GM18511 (cell line): ENCODE data around the gene ZBTB33.

Experiments used
- ATAC-seq: cut with Tn5 transposase; IDR thresholded peaks from one replicate; pipeline ENCODE4 v1.9.1; 2021; ENCODE audit warnings: mild to moderate bottlenecking, moderate library complexity; ENCODE audit not compliant: unreplicated experiment

ZBTB33 gene

GRCh38 chrX:120250522-120251271 lies at the start of gene ZBTB33:
Gene ZBTB33, plus strand, starts transcription at chrX:120250812. Its CDS starts 2,604 bp downstream, at chrX:120253416.
- peak; percentile 95 for ATAC-seq

GRCh38 chrX:120200851-120201250 lies 49.8 kb upstream of the ZBTB33 start:
- no peak for ATAC-seq

GRCh38 chrX:120205816-120206753 lies 44.5 kb upstream of the ZBTB33 start:
- ATAC-seq, result no peak

GRCh38 chrX:120207009-120207605 lies 43.5 kb upstream of the ZBTB33 start:
- ATAC-seq, result no peak

DNA sequence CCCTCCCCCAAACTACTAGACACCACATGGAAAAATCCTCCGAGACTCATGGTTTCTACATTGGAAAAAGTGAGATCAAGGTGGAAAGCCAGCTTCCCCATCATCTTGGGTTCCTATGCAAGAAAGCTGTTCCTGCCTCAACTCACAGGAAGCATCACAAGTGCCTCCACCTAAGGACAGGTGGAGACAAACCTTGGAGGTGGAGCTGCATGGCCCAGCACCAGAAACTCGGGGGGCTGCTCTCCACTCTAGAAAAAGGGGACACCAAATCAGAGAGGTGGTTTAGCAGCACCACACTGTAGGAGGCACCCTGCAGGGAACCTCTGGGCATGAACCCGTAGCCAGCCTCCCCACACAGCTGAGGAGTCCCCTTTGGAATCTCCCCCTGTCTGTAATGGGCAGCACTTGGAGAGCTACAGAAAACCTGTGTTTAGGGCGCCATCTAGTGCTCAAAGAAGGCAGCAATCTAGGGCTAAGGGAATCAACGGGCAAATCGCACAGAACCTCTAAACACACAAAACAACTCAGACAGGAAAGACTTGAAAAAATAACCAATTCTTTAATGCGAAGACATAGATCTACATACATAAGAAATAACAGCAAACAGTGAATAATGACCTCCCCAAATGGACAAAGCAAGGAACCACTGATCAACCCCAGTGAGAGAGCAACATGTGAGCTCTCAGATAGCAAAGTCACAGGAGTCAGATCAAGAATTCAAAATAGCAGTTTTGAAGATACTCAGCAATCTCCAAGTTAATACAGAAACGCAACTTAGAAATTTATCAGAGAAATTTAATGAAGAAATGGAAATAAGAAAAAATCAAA lies 37.0 kb upstream of the ZBTB33 start:
- ATAC-seq, result peak; percentile 83

DNA sequence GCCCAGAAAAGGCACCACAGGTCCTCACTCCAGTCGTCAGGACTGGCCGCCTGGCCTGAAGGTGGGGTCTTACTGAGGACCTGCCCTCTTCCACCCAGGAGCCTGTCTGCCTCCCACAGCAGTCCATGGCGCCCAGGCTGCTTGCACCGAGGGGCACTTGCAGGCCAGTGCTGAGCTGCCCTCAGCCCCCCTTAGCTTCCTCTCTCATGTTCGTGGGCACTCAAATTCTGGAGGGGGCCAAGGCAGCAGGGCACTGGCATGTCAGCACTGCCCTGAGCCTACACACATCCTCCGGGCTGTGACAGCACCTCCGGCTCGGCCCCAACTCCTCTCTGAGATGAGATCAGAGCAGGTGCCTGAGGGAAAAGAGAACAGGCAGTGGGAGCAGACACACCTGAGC lies 27.2 kb upstream of the ZBTB33 start:
- no peak for ATAC-seq

DNA sequence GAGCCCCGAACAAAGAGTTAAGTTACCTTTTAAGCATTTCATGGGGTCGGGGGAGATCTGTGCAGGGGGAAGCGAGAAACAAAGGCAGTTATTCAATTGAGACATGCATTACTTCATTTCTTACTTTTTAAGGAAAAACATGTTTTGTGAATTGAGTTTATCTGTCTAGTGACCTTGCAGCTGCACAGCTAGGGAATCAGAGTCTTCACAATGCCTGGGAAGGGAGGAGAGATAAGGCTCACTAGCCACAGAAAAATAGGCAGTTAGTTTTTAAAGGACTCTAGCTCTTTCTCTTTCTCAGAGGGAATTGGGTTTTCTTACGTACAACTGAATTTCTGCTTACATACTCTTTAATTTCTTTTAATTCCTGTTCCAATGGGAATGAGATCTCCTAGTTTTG lies 26.2 kb upstream of the ZBTB33 start:
- no peak for ATAC-seq

DNA sequence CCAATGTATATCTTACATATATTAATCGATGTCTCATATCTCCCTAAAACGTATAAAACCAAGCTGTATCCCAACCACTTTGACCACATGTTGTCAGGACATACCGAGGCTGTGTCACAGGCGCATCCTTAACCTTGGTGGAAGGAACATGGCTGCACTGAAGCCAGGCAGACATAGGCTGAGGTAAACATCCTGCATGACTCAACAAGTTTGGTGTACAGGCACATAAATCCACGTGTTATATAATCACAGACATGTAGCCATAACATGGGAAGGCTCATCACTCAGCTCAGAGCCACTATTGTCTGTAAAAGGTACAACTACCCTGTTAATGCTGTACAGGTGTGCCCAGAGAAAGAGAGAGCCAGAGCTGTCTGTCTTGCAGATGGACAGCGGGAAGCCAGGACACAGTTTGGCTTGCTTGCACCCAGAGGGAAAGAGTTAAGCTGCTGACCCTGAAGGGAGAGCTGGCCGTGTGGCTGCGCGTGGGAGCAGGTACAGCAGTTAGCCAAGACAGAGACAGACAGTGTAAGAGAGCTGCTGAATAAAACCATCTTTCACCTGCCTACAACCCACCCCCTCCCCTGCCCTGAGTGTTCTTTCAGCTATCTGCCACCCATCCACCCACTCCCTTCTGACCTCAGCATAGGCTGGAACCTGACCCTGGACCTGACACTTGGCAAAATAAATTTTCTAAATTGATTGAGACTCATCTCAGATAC lies 22.3 kb upstream of the ZBTB33 start:
- no peak for ATAC-seq

GRCh38 chrX:120235284-120235683 lies 15.3 kb upstream of the ZBTB33 start:
- ATAC-seq, result no peak

GRCh38 chrX:120236687-120237479 lies 13.7 kb upstream of the ZBTB33 start:
- no peak for ATAC-seq

DNA sequence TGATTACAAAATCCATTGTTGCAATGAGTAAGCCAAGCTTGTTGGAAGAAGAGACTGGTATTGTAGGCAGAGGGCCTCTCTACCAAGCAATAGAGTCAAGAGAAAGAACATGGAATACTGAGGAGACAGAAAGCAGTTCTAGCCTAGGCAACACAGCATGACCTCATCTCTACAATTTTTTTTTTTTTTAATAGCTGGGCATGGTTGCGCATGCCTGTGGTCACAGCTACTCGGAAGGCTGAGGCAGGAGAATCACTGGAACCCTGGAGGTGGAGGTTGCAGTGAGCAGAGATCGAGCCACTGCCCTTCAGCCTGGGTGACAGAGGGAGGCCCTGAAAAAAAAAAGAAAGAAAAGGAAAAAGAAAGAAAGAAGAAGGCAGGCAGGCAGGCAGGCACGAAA lies 11.7 kb upstream of the ZBTB33 start:
- ATAC-seq, result no peak

GRCh38 chrX:120242813-120243212 lies 7.8 kb upstream of the ZBTB33 start:
- ATAC-seq, result no peak

- ATAC-seq, result peak; percentile 31
Observed at GRCh38 chrX:120244395-120244734, 6.2 kb upstream of the ZBTB33 start.

- ATAC-seq, result peak; percentile 86
Observed at GRCh38 chrX:120244735-120245498, 5.7 kb upstream of the ZBTB33 start.

GRCh38 chrX:120251471-120252011 lies 929 bp downstream of the ZBTB33 start:
- peak; percentile 10 for ATAC-seq

DNA sequence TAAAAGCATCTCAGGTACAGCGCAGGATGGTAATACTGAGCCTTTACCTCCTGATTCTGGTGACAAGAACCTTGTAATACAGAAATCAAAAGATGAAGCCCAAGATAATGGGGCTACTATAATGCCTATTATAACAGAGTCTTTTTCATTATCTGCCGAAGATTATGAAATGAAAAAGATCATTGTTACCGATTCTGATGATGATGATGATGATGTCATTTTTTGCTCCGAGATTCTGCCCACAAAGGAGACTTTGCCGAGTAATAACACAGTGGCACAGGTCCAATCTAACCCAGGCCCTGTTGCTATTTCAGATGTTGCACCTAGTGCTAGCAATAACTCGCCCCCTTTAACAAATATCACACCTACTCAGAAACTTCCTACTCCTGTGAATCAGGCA lies 3.2 kb downstream of the ZBTB33 start:
- ATAC-seq, result no peak

GRCh38 chrX:120260369-120260768 lies 9.8 kb downstream of the ZBTB33 start:
- ATAC-seq, result no peak
